Smooth muscle cell of the brain vasculature (primary cell): ENCODE measurements around the gene LSM7.

ENCODE experiments used
- DNase-seq: peaks from one replicate; pipeline ENCODE4 v3.0.0-alpha.2; 2012; ENCODE audit warnings: low read depth, low spot score

LSM7 gene

GRCh38 chr19:2278459-2279158, 49.8 kb downstream of the LSM7 start:
- no peak for DNase-seq

GRCh38 chr19:2277138-2277537, 51.2 kb downstream of the LSM7 start:
- no peak for DNase-seq

GRCh38 chr19:2276429-2276986, 51.9 kb downstream of the LSM7 start:
- no peak for DNase-seq

- no peak for DNase-seq
These were observed 52.6 kb downstream of the LSM7 start for GRCh38 chr19:2275588-2276428.

GRCh38 chr19:2274931-2275535, 53.4 kb downstream of the LSM7 start:
- DNase-seq: no peak

- no peak for DNase-seq
These were observed 54.1 kb downstream of the LSM7 start for GRCh38 chr19:2274185-2274711.

GRCh38 chr19:2273356-2274184, 54.8 kb downstream of the LSM7 start:
- no peak for DNase-seq
